ENCODE data around the gene IRAK1. TPM values are rescaled to one million over a fixed set of nuclear protein-coding genes. Genes with fewer than 3 reads are reported as not detected.

The IRAK1 gene
- total RNA-seq, 6 experiments from 2014 or later, result 103 to 133 (median 120) TPM

GRCh38 chrX:154059729-154060245 is 40.1 kb upstream of the IRAK1 start:
- H3K27me3 Mint-ChIP-seq (ENCODE audit: insufficient read depth), result peaks cover 1% of the 10 kb centered on the region
- DNase-seq, result no peak
- no peak for TF ChIP-seq CTCF (IDR thresholded peaks at IDR 0.05)
- H3K27ac Mint-ChIP-seq, result no peak overlapping the region; the same call in 1 of the 2 replicates
- H3K9me3 Mint-ChIP-seq, result no peaks in the 10 kb centered on the region
- no peak overlapping the region for H3K4me3 Mint-ChIP-seq
- no peaks in the 10 kb centered on the region for H3K36me3 Mint-ChIP-seq (ENCODE audit: low read depth)
- H3K4me1 Mint-ChIP-seq (ENCODE audit: low read depth), result peaks cover 47% of the 10 kb centered on the region

- no peak for DNase-seq
- Mint-ChIP-seq H3K27me3 (ENCODE audit: insufficient read depth) (peaks cover 1% of the 10 kb centered on the region), H3K9me3 (no peaks in the 10 kb centered on the region), H3K27ac (peak overlapping the region; percentile 33), H3K36me3 (ENCODE audit: low read depth) (no peaks in the 10 kb centered on the region), H3K4me3 (no peak overlapping the region; the same call in 1 of the 2 replicates), H3K4me1 (ENCODE audit: low read depth) (peaks cover 47% of the 10 kb centered on the region)
- no peak for TF ChIP-seq CTCF (IDR thresholded peaks at IDR 0.05)
Observed at GRCh38 chrX:154059231-154059630, 39.5 kb upstream of the IRAK1 start.

DNA sequence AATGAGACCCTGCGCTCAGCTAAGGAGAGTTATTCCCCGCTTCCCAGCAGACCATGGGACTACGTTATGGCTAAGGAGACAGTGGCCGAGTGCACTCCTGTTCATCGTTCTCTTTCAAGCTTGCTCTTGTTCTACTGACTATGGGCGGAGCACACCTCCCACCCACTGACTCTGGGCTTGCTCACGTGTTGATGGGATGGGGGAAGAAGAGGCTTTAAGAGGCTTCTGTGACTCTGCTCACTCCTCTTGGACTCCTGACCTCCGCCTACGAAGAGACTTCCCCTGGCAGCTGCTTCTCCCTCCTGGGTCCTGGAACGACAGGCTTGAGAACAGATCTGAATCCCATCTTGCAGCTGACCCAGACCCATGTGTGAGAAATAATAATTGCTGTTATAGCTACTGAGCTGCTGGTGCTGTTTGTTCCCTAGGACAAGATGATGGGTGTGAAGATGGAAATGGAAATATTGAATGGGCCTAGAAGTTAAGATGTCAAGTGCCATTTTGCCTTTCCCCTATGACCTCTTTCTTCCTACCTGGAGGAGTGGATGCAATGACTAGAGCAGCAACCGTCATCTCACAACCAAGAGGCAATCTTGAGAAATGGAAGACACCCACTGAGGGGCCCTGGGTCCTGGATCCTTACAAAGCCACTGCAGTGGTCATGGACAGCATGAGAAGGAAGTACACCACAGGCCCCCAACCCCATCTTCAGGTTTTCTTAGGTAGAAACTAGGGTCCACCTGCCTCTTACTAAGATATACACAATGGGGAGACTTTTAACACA is 38.7 kb upstream of the IRAK1 start:
- no peak for DNase-seq
- Mint-ChIP-seq H3K4me3 (no peak overlapping the region), H3K4me1 (ENCODE audit: low read depth) (peaks cover 47% of the 10 kb centered on the region), H3K27me3 (ENCODE audit: insufficient read depth) (peaks cover 1% of the 10 kb centered on the region), H3K9me3 (no peaks in the 10 kb centered on the region), H3K27ac (no peak overlapping the region; the same call in 1 of the 2 replicates), H3K36me3 (ENCODE audit: low read depth) (no peaks in the 10 kb centered on the region)
- TF ChIP-seq CTCF (IDR thresholded peaks at IDR 0.05), result no peak

GRCh38 chrX:154057791-154058190 is 38.1 kb upstream of the IRAK1 start:
- Mint-ChIP-seq H3K36me3 (ENCODE audit: low read depth) (no peaks in the 10 kb centered on the region), H3K4me3 (no peak overlapping the region), H3K4me1 (ENCODE audit: low read depth) (peaks cover 47% of the 10 kb centered on the region), H3K27me3 (ENCODE audit: insufficient read depth) (peaks cover 1% of the 10 kb centered on the region), H3K27ac (no peak overlapping the region), H3K9me3 (no peaks in the 10 kb centered on the region)
- no peak for DNase-seq
- TF ChIP-seq CTCF (IDR thresholded peaks at IDR 0.05), result no peak

DNA sequence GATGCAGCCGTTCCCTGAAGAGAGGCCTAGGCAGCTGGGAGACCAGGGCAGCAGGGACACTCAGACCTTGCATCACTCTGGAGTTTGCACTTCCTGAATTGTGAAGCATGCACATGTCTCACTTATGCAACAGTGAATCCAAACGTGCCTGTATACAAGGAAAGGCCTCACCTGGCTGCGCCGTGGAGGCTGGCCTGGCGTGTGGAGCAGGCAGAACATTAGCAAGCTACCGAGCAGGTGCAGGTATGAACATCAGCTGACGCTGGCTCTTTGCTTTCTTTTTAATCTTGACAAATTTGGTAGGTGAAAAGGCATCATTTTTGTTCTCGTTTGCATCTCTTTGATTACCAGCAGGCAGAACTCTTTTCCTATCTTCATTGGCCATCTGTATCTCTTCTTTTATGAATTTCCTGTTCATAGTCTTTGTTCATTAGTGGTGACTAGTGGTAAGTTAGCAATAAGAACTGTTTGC is 37.1 kb upstream of the IRAK1 start:
- H3K4me3 Mint-ChIP-seq, result no peak overlapping the region
- DNase-seq, result no peak
- peaks cover 47% of the 10 kb centered on the region for H3K4me1 Mint-ChIP-seq (ENCODE audit: low read depth)
- peak overlapping the region; percentile 16; the same call in 1 of the 2 replicates for H3K27ac Mint-ChIP-seq
- TF ChIP-seq CTCF (IDR thresholded peaks at IDR 0.05), result no peak
- peaks cover 1% of the 10 kb centered on the region; the same call in 1 of the 2 replicates for H3K27me3 Mint-ChIP-seq (ENCODE audit: insufficient read depth)
- no peaks in the 10 kb centered on the region for H3K36me3 Mint-ChIP-seq (ENCODE audit: low read depth)
- H3K9me3 Mint-ChIP-seq, result no peaks in the 10 kb centered on the region
